Measurements from ENCODE around the gene CDK10. TPM values are rescaled to one million over a fixed set of nuclear protein-coding genes. Genes with fewer than 3 reads are reported as not detected.

Gene CDK10
- total RNA-seq, 1 donor from 2014 or later = 44.0 TPM

DNA sequence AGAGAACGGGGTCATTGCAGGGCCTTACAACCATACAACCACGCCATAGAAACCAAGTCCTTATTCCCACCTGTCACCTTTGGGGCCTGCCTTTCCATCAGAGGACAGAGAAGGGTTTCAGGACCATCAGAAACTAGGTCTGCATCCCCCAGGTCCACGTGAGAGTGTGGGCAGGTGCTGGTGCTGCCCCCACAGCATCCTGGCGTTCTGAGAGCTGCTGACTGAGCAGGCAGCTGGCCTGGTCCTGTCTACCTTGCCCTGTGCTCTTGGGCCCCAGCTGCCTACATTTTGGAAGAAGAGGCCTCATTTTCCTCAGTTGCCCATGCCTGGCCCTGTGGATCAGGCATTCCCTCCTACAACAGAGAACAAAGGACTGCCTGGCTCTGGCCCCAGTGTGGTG lies 56.5 kb downstream of the CDK10 start:
- DNase-seq (ENCODE audit: extremely low spot score in 2 of 2) = no peak
- Histone ChIP-seq H3K4me1 (no peaks in the 10 kb centered on the region), H3K36me3 (peaks cover 0 to 24% of the 10 kb centered on the region in 2 donors), H3K27me3 (no peaks in the 10 kb centered on the region), H3K9me3 (no peaks in the 10 kb centered on the region), H3K4me3 (no peak overlapping the region), H3K27ac (no peak overlapping the region)
- intact Hi-C loops (cut with DNase I) = no loop called here
- TF ChIP-seq POLR2A (IDR thresholded peaks at IDR 0.05) = no peak
- TF ChIP-seq, protein P1, sequence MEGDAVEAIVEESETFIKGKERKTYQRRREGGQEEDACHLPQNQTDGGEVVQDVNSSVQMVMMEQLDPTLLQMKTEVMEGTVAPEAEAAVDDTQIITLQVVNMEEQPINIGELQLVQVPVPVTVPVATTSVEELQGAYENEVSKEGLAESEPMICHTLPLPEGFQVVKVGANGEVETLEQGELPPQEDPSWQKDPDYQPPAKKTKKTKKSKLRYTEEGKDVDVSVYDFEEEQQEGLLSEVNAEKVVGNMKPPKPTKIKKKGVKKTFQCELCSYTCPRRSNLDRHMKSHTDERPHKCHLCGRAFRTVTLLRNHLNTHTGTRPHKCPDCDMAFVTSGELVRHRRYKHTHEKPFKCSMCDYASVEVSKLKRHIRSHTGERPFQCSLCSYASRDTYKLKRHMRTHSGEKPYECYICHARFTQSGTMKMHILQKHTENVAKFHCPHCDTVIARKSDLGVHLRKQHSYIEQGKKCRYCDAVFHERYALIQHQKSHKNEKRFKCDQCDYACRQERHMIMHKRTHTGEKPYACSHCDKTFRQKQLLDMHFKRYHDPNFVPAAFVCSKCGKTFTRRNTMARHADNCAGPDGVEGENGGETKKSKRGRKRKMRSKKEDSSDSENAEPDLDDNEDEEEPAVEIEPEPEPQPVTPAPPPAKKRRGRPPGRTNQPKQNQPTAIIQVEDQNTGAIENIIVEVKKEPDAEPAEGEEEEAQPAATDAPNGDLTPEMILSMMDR (IDR thresholded peaks at IDR 0.05) = no peak
- TF ChIP-seq POLR2AphosphoS5 (IDR thresholded peaks at IDR 0.05; ENCODE audit: insufficient read depth in 1 of 2, low read depth in 1 of 2) = no peak

DNA sequence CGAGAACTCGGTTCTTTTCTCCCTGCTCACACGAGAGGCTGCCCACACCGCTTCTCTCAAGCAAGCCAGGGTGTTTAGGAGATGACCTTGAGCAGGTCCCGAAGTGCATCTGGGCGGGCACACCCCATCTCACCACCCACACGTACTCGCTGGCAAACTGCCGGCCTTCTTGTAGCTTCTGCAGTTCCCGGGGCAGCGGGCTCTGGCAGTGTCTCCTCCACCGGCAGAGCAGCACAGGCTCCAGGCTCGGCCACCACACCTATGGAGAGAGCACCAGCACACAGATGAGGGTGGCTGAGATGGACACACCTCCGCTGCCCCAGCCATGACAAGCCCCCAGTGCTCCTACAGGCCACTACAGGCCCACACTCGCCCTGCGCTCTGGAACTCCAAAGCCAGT lies 58.3 kb downstream of the CDK10 start:
- intact Hi-C loops (cut with DNase I) = no loop called here
- Histone ChIP-seq H3K9me3 (no peaks in the 10 kb centered on the region), H3K36me3 (peaks cover 0 to 6% of the 10 kb centered on the region in 2 donors), H3K4me1 (no peaks in the 10 kb centered on the region), H3K4me3 (no peak overlapping the region), H3K27ac (no peak overlapping the region), H3K27me3 (no peaks in the 10 kb centered on the region)
- no peak for DNase-seq (ENCODE audit: extremely low spot score in 2 of 2)
- TF ChIP-seq POLR2A (IDR thresholded peaks at IDR 0.05) (no peak), POLR2AphosphoS5 (IDR thresholded peaks at IDR 0.05; ENCODE audit: insufficient read depth in 1 of 2, low read depth in 1 of 2) (no peak)
- TF ChIP-seq, protein P1 (IDR thresholded peaks at IDR 0.05) = no peak

Other genes with a start within 250 kb of the CDK10 start
- 135 TPM for gene ANKRD11, start 196.1 kb upstream of the CDK10 start, total RNA-seq
- gene SPG7, start 178.3 kb upstream of the CDK10 start, total RNA-seq = 119 TPM
- 8,204 TPM for gene RPL13, start 126.0 kb upstream of the CDK10 start, total RNA-seq
- 4.9 TPM for gene CPNE7, start 110.9 kb upstream of the CDK10 start, total RNA-seq
- not detected for gene DPEP1, start 73.0 kb upstream of the CDK10 start, total RNA-seq
- gene CHMP1A, start 29.0 kb upstream of the CDK10 start, total RNA-seq = 117 TPM
- gene SPATA33, start 28.9 kb upstream of the CDK10 start, total RNA-seq = 5.2 TPM
- 16.2 TPM for gene SPATA2L, start 15.0 kb downstream of the CDK10 start, total RNA-seq
- 10.1 TPM for gene VPS9D1, start 34.2 kb downstream of the CDK10 start, total RNA-seq
- gene ZNF276, start 34.8 kb downstream of the CDK10 start, total RNA-seq = 57.0 TPM
- gene FANCA, start 130.0 kb downstream of the CDK10 start, total RNA-seq = 12.0 TPM
- 2.2 TPM for gene SPIRE2, start 141.8 kb downstream of the CDK10 start, total RNA-seq
- 132 TPM for gene TCF25, start 186.9 kb downstream of the CDK10 start, total RNA-seq
- 4.4 TPM for gene MC1R, start 232.2 kb downstream of the CDK10 start, total RNA-seq
- 19.2 TPM for gene TUBB3, start 236.7 kb downstream of the CDK10 start, total RNA-seq